Measurements from ENCODE around the gene PATL2. TPM values are rescaled to one million over a fixed set of nuclear protein-coding genes. Genes with fewer than 3 reads are reported as not detected.
A peak's percentile ranks its signal among the peaks of the same experiment; 100 is the strongest.
"Not testable (repeated sequence)": the region's sequence is repeated elsewhere in the genome, so short reads cannot be mapped to it uniquely, and the experiment has no call there.

Gene PATL2
- total RNA-seq, 1 experiment from 2014 or later, result not detected

GRCh38 chr15:44698641-44699040 lies 12.5 kb downstream of the PATL2 start:
- no peak for DNase-seq (ENCODE audit: low spot score)
- in situ Hi-C loops (cut with HindIII; ENCODE audit: low sequenced_read_pairs), result no loop called here

GRCh38 chr15:44697014-44697413 lies 14.1 kb downstream of the PATL2 start:
- in situ Hi-C loops (cut with HindIII; ENCODE audit: low sequenced_read_pairs), result no loop called here
- no peak for DNase-seq (ENCODE audit: low spot score)

GRCh38 chr15:44695294-44695693 lies 15.8 kb downstream of the PATL2 start:
- DNase-seq (ENCODE audit: low spot score), result no peak
- in situ Hi-C loops (cut with HindIII; ENCODE audit: low sequenced_read_pairs), result no loop called here

- in situ Hi-C loops (cut with HindIII; ENCODE audit: low sequenced_read_pairs), result no loop called here
- no peak for DNase-seq (ENCODE audit: low spot score)
These were observed 16.7 kb downstream of the PATL2 start for GRCh38 chr15:44694416-44694815.

GRCh38 chr15:44692659-44693058 lies 18.5 kb downstream of the PATL2 start:
- DNase-seq (ENCODE audit: low spot score), result no peak
- in situ Hi-C loops (cut with HindIII; ENCODE audit: low sequenced_read_pairs), result no loop called here

- DNase-seq (ENCODE audit: low spot score); in situ Hi-C loops (cut with HindIII; ENCODE audit: low sequenced_read_pairs): not testable (repeated sequence)
These were observed 20.9 kb downstream of the PATL2 start for GRCh38 chr15:44690245-44690644.

- DNase-seq (ENCODE audit: low spot score); in situ Hi-C loops (cut with HindIII; ENCODE audit: low sequenced_read_pairs): not testable (repeated sequence)
These were observed 21.8 kb downstream of the PATL2 start for GRCh38 chr15:44689318-44689717.

GRCh38 chr15:44682809-44683682 lies 28.1 kb downstream of the PATL2 start:
- in situ Hi-C loops (cut with HindIII; ENCODE audit: low sequenced_read_pairs); DNase-seq (ENCODE audit: low spot score): not testable (repeated sequence)

- no peak for DNase-seq (ENCODE audit: low spot score)
- in situ Hi-C loops (cut with HindIII; ENCODE audit: low sequenced_read_pairs), result no loop called here
These were observed 28.9 kb downstream of the PATL2 start for GRCh38 chr15:44682211-44682610.

GRCh38 chr15:44676676-44677075 lies 34.4 kb downstream of the PATL2 start:
- in situ Hi-C loops (cut with HindIII; ENCODE audit: low sequenced_read_pairs), result no loop called here
- no peak for DNase-seq (ENCODE audit: low spot score)

- no peak for DNase-seq (ENCODE audit: low spot score)
- in situ Hi-C loops (cut with HindIII; ENCODE audit: low sequenced_read_pairs), result no loop called here
These were observed 35.2 kb downstream of the PATL2 start for GRCh38 chr15:44675911-44676310.

GRCh38 chr15:44673639-44674038 lies 37.5 kb downstream of the PATL2 start:
- in situ Hi-C loops (cut with HindIII; ENCODE audit: low sequenced_read_pairs), result no loop called here
- no peak for DNase-seq (ENCODE audit: low spot score)

- in situ Hi-C loops (cut with HindIII; ENCODE audit: low sequenced_read_pairs), result no loop called here
- no peak for DNase-seq (ENCODE audit: low spot score)
These were observed 40.8 kb downstream of the PATL2 start for GRCh38 chr15:44670087-44670950.

- in situ Hi-C loops (cut with HindIII; ENCODE audit: low sequenced_read_pairs), result no loop called here
- no peak for DNase-seq (ENCODE audit: low spot score)
These were observed 42.2 kb downstream of the PATL2 start for GRCh38 chr15:44668921-44669320.

- no peak for DNase-seq (ENCODE audit: low spot score)
- in situ Hi-C loops (cut with HindIII; ENCODE audit: low sequenced_read_pairs), result no loop called here
These were observed 44.1 kb downstream of the PATL2 start for GRCh38 chr15:44667039-44667360.

GRCh38 chr15:44666210-44667038 lies 44.7 kb downstream of the PATL2 start:
- in situ Hi-C loops (cut with HindIII; ENCODE audit: low sequenced_read_pairs), result no loop called here
- DNase-seq (ENCODE audit: low spot score), result no peak

- in situ Hi-C loops (cut with HindIII; ENCODE audit: low sequenced_read_pairs), result no loop called here
- peak; percentile 95 for DNase-seq (ENCODE audit: low spot score)
These were observed 47.5 kb downstream of the PATL2 start, which contains the start of gene SPG11 for GRCh38 chr15:44663410-44664308. Gene SPG11, minus strand, starts transcription at chr15:44663662. Its CDS starts 15 bp downstream, at chr15:44663647.

All from G401 (cell line).